Stimulated activated CD4-positive, alpha-beta T cell treated with anti-CD3 and anti-CD28 coated beads, Interleukin-1b, Interleukin-23, amount 100 ng/mL, for 4 hours (primary cell): ENCODE data around the gene AGBL4.
"Not testable (repeated sequence)": the region's sequence is repeated elsewhere in the genome, so short reads cannot be mapped to it uniquely, and the experiment has no call there.

Experiments
- DNase-seq, 2 donors: peaks; one replicate each; pipeline ENCODE4 v3.0.0-alpha.2; 2020; ENCODE audit warnings: low read depth in 2 of 2

The AGBL4 gene

GRCh38 chr1:49036700-49037099 is 987.1 kb downstream of the AGBL4 start:
- no peak for DNase-seq

GRCh38 chr1:49028396-49028795 is 995.4 kb downstream of the AGBL4 start:
- DNase-seq = no peak

- no peak for DNase-seq
These were observed 997.4 kb downstream of the AGBL4 start for GRCh38 chr1:49026230-49026811.

- no peak for DNase-seq
These were observed 1007.5 kb downstream of the AGBL4 start for GRCh38 chr1:49016030-49016977.

DNA sequence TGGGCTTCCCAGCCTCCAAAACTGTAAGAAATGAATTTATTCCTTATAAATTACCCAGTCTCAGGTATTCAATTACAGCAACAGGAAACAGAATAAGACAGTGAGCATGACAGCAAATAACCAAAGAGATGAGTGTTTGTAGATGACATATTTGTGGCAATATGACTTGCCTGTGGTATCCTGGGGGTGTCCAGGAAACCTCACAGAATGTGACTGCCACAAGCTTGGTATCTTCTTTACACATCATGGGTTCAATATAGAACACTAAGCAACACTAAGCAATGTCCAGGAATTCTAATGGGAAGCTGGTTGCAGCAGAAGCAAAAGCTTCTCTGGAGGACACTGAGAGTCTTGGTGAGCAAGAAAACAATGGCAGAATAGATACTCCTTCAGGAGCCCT is 1010.7 kb downstream of the AGBL4 start:
- DNase-seq = no peak

DNA sequence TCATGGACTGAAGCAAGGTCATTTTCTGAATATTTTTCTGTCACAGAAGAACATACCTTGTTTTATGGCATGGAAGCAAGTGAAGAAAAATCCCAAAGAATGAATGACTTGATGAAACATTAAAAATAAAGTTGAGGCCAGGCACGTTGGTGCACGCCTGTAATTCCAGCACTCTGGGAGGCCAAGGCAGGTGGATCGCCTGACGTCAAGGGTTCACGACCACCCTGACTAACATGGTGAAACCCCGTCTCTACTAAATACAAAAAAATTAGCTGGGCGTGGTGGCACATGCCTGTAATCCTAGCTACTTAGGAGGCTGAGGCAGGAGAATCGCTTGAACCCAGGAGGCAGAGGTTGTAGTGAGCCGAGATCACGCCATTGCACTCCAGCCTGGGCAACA is 1020.8 kb downstream of the AGBL4 start:
- not testable (repeated sequence) for DNase-seq

- no peak for DNase-seq
These were observed 1024.4 kb downstream of the AGBL4 start for GRCh38 chr1:48999321-48999720.

GRCh38 chr1:48996311-48996710 is 1027.4 kb downstream of the AGBL4 start:
- DNase-seq = no peak

DNA sequence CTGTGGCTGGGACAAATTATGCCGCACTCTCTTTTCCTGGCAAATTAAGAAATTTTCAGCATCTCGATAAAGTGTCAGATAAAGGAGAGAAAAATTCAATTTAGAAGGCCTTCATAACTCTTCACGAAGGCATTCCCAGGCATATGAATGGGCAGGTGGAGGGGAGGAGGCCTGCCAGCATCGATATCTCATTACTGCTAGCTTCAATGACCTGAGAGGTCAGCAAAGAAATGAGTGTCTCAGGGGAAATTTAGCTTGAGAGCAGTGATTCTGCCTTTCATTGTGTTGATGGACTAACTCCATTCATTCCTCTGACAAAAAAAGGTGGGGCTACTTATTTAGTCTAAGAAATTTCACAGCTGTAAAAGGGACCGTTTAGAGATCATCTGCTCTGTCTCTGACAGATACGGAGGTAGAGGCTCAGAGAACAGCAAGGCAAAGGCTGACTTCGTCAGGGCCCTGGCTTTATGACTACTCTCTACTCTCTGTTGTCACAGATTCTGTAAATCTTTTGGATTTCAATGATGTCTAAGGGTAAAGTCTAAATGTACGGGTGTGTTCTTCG is 1035.0 kb downstream of the AGBL4 start:
- no peak for DNase-seq

- no peak for DNase-seq
These were observed 1043.8 kb downstream of the AGBL4 start for GRCh38 chr1:48979940-48980339.

- no peak for DNase-seq
These were observed 1045.3 kb downstream of the AGBL4 start for GRCh38 chr1:48978413-48978812.

DNA sequence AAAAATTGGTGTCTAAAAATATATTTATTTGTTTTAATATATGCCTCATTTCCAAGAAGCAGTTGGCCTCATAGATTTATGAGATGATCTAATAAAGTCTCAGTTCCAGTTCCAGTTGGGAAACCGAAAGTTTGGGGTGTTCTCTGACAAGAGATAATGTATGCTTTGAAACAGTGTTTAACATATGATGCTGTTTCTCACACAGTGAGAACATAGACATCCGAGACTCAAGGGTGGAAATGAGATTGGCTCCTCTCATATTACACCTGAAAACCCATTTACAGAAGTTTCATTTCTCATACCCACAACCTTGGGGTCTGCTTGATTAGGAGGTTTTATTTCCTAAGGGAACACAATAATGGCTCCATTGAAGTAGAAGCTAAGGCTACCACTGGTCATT is 1046.5 kb downstream of the AGBL4 start:
- no peak for DNase-seq

DNA sequence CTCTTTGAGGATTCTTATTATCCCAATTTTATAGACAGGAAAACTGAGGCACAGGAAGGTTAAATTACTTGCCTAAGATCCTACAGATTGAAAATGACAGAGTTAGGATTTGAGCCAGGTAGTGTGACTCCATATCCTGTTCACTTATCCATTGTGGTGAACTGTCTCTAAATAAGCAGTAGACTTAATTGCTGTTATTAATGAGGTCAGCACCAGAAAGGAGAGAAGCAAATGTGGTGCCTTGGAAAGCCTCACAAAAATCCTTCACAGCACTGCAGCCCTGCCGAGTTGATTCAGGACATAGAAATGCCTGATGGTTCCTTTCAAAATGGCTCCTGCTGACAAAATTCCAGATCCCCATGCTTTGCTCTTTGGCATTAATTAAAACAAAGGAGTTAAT is 1053.8 kb downstream of the AGBL4 start:
- DNase-seq = no peak

GRCh38 chr1:48967318-48967717 is 1056.4 kb downstream of the AGBL4 start:
- no peak for DNase-seq

GRCh38 chr1:48966583-48966982 is 1057.2 kb downstream of the AGBL4 start:
- no peak for DNase-seq

GRCh38 chr1:48960320-48960719 is 1063.4 kb downstream of the AGBL4 start:
- no peak for DNase-seq

- no peak for DNase-seq
These were observed 1068.0 kb downstream of the AGBL4 start for GRCh38 chr1:48955774-48956173.

- no peak for DNase-seq
These were observed 1070.1 kb downstream of the AGBL4 start for GRCh38 chr1:48953617-48954016.

DNA sequence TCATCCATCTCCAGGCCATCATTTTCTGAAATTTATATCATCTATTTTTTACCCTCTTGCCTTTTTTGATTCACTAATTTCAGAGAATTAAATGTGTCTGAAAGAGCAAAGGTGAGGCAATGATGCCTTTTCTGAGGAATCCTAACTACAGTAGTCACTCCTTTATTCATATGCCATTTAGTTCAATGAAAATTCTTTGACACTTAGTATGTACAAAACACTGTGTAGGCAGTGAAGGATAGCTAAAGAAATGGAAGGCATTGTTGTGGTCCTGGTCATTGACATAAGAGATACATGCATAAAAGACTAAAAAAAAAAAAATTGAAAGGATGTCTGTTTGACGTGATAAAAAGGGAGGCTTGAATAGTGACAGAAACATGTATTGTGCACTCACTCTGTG is 1075.2 kb downstream of the AGBL4 start:
- no peak for DNase-seq

- no peak for DNase-seq
These were observed 1075.8 kb downstream of the AGBL4 start for GRCh38 chr1:48947761-48948537.

- DNase-seq = no peak
These were observed 1077.7 kb downstream of the AGBL4 start for GRCh38 chr1:48946070-48946469.

GRCh38 chr1:48944811-48945210 is 1078.9 kb downstream of the AGBL4 start:
- no peak for DNase-seq
